Epithelial cell of esophagus (primary cell): Measurements from ENCODE around the gene PDK4.

ENCODE experiments used
- DNase-seq: peaks from one replicate; pipeline ENCODE4 v3.0.0; 2010; ENCODE audit warnings: low read depth
- H3K4me3 ChIP-seq: 2 replicates; pipeline ENCODE4 v1.5.1; 2011; ENCODE audit warnings: mild to moderate bottlenecking, low read length, control low read depth
- TF ChIP-seq, protein P1 (sequence below): IDR thresholded peaks from 2 replicates; pipeline ENCODE4 v1.5.1; 2011; ENCODE audit warnings: low read depth, mild to moderate bottlenecking, low read length, control low read depth, inconsistent platforms; ENCODE audit not compliant: insufficient read depth; ENCODE audit errors: missing control alignments

The PDK4 gene

DNA sequence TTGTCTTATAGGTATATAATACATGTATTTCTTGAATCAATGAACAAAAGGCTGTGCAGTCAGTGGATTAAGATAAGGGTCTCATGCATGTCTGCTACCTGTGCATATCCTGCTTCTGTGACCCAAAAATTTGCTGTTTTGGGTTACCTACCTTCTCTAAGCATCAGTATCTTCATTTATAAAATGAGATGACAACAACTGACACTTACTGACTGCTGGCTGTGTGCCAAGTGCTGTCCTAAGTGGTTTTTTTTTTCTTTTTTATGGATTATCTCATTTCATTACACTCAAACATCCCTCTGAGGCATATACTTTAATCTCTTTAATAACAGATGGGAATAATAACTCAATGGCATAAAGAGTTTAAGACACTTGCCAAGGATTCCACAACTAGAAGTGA is 2.1 kb downstream of the PDK4 start:
- TF ChIP-seq, protein P1, sequence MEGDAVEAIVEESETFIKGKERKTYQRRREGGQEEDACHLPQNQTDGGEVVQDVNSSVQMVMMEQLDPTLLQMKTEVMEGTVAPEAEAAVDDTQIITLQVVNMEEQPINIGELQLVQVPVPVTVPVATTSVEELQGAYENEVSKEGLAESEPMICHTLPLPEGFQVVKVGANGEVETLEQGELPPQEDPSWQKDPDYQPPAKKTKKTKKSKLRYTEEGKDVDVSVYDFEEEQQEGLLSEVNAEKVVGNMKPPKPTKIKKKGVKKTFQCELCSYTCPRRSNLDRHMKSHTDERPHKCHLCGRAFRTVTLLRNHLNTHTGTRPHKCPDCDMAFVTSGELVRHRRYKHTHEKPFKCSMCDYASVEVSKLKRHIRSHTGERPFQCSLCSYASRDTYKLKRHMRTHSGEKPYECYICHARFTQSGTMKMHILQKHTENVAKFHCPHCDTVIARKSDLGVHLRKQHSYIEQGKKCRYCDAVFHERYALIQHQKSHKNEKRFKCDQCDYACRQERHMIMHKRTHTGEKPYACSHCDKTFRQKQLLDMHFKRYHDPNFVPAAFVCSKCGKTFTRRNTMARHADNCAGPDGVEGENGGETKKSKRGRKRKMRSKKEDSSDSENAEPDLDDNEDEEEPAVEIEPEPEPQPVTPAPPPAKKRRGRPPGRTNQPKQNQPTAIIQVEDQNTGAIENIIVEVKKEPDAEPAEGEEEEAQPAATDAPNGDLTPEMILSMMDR: no peak
- no peak for DNase-seq

DNA sequence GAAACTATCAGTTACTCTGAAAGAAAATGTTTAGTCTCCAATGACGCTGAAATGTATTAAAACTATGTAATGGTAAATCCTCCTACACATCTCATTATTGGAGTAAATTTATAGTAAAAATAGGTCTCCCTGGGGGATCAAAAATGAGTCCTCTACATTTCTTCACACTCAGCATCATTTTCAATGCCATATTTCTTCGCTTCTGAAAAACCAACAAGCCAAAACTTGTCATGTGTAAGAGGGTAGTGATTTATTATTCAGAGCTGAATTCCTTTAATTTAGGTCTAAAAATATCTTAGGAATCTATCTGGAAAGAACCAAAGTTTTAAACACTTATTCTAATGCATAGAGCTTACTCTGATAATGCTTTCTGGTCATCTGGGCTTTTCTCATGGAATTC is 3.0 kb downstream of the PDK4 start:
- DNase-seq: peak; percentile 12
- TF ChIP-seq, protein P1: no peak
- H3K4me3 ChIP-seq: no peak overlapping the region

More for the DNA sequence above, 2.1 kb downstream of the PDK4 start:
- H3K4me3 ChIP-seq: no peak overlapping the region

DNA sequence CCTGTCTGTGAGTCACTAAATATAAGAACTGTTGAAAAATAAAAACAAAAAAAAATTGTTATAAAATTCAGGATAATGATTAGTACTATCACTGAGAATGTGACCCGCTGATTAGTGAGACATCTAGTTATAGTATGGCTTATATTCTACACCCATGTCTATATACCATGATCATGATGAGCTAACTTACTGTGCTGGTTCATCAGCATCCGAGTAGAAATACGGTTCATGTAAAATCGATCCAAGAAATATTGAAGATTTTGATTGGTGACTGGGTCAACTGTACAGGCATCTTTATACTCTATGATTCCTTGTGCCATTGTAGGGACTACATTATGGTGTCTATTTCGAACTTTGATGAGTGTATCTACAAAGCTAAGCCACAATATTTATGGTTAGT is 3.7 kb downstream of the PDK4 start:
- TF ChIP-seq, protein P1: no peak
- no peak overlapping the region for H3K4me3 ChIP-seq
- no peak for DNase-seq

DNA sequence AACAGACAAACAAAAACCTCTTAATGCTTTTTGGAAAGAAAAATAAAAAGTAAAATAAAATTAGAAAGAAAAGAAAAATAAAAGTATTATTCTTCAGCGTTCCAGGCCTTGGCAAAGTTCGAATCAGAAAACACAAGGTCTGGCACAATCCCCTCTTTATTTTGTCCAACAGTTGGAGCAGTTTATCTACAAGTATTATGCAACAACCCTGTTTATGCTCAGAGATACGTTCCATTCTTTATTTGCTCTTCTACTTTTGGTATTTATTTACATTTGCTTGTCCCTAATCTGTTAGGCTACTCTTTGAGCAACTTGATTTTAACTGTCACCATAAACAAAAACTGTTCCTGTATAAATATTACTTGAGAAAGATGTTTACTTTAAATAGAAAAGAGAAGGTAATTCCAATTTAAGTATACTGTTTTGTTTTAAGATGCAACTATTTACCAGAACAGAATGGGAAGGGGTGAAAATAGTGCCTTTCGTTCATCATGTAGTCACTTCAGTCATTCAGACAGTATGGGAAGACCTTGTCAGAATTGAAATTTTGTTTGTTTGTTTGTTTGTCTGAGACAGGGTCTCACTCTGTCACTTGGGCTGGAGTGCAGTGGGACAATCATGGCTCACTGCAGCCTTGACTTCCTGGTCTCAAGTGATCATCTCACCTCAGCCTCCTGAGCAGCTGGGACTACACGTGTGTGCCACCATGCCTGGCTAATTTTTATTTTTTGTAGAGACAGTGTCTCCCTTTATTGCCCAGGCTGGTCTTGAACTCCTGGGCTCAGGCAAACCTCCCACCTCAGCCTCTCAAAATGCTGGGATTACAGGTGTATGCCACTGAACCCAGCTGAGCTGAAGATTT is 5.7 kb downstream of the PDK4 start:
- H3K4me3 ChIP-seq: no peak overlapping the region
- no peak for DNase-seq
- TF ChIP-seq, protein P1: no peak

DNA sequence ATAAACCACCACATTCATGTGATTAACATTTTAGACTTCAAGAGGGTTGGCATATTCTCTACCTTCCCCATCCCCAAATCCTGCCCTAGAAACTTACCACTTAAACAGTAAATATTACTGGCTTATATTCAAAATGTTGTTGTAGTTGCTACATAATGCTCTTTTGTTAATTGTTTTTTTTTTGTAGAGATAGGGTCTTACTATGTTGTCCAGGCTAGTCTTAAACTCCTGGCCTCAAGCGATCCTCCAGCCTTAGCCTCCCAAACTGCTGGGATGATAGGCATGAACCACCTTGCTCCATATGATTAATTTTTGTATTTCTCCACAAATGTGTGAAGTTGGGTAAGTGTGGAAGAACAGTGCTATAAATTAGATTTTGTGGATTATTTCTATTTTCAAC is 6.5 kb downstream of the PDK4 start:
- no peak overlapping the region for H3K4me3 ChIP-seq
- no peak for DNase-seq
- TF ChIP-seq, protein P1: no peak

DNA sequence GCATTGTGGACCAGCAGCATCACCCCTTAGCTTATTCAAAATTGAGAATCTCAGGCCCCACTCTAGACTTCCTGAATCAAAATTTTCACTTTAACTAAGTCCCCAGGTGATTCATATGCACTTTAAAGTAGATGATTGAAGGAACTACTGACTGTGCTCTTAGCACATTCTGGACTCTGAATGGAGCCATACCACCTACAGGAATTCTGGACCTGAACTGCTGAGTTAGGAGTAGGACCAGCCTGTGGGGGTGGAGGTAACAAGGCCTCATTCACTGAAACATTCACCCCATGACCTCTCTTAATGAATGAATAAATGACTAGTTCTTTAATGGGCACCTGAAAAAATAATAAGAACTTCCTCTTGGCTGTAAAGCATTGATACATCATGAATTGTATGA is 7.3 kb downstream of the PDK4 start:
- no peak overlapping the region for H3K4me3 ChIP-seq
- TF ChIP-seq, protein P1: no peak
- no peak for DNase-seq

DNA sequence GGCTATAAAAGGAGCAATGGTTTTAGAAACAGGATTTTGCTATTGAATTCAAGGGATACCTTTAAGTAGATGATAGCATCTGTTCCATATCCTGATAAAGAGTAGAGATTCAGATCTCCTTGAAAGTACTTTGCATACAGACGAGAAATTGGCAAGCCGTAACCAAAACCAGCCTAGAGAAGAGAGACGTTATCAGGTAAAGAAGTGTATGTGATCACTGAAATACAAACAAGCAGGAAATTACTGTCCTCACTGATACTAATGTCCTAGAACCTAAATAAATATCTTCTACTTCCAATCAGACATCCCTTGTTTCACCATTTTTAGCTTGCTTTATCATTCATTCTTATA is 9.4 kb downstream of the PDK4 start:
- DNase-seq: no peak
- TF ChIP-seq, protein P1: no peak
- H3K4me3 ChIP-seq: no peak overlapping the region
